Ovary (tissue), 9 donors: ENCODE data around the gene DOCK2. TPM values are rescaled to one million over a fixed set of nuclear protein-coding genes. Genes with fewer than 3 reads are reported as not detected.

Experiments used
- DNase-seq, 5 donors: peaks; one replicate each; pipeline ENCODE4 v3.0.0-alpha.2; 2019 to 2020
- H3K27ac ChIP-seq, 2 donors: fragments of 200-600 bp; one replicate each; pipeline versions ENCODE4 v1.5.1 to v1.8.0; 2019 to 2022
- H3K27me3 ChIP-seq: fragments of 200-600 bp; one replicate; pipeline ENCODE4 v1.8.0; 2022
- H3K36me3 ChIP-seq: fragments of 200-600 bp; sonication (generic); one replicate; pipeline ENCODE4 v1.5.1; 2019
- H3K4me1 ChIP-seq: one replicate; pipeline ENCODE4 v1.8.1; 2013; ENCODE audit warnings: mild to moderate bottlenecking, moderate library complexity; ENCODE audit not compliant: insufficient read depth
- H3K4me3 ChIP-seq: fragments of 200-600 bp; sonication (generic); one replicate; pipeline ENCODE4 v1.5.1; 2017
- H3K9me3 ChIP-seq, 2 donors: fragments of 200-600 bp in 1 of 2; sonication (generic) in 1 of 2; one replicate each; pipeline versions ENCODE4 v1.5.1 to v1.8.1; 2013 to 2019; ENCODE audit warnings: mild to moderate bottlenecking in 1 of 2, moderate library complexity in 1 of 2
- EP300 ChIP-seq: sonication (generic); formaldehyde crosslinking; IDR thresholded peaks from one replicate; pipeline ENCODE4 v1.6.1; 2017; ENCODE audit warnings: antibody characterized with exemption
- POLR2A ChIP-seq: fragments of 450-650 bp; IDR thresholded peaks from one replicate; pipeline ENCODE4 v1.6.1; 2017; ENCODE audit warnings: antibody characterized with exemption, mild to moderate bottlenecking, moderate library complexity
- WGBS, 3 donors: extraction: QIAGEN DNeasy Blood & Tissue Kit in 1 of 3; methylation state at CpG; one replicate each; pipeline versions ENCODE4 v1.1.5 to v1.1.7; 2013 to 2017; 5-methylcytosine and 5-hydroxymethylcytosine counted together
- intact Hi-C, 4 donors: fragments of 100-400 bp; cut with DNase I; formaldehyde crosslinking; loops; one replicate each; pipeline versions ENCODE4 v1.11.0 to v1.15.1; 2022 to 2023
- polyA plus RNA-seq, 2 donors: library from polyadenylated mRNA; stranded (reverse); fragments of 200-250 nt in 1 of 2; fragments of 350-450 nt in 1 of 2; fragmentation: Illumina TruSeq in 1 of 2; extraction: RNeasy Lipid Tissue Mini Kit (QIAGEN cat#74804) in 1 of 2; gene quantifications; one replicate each; pipeline ENCODE4 v1.2.3, GENCODE V29; 2013 to 2014
- total RNA-seq, 7 donors: library from RNA; depleted of rRNA in 2 of 7; stranded (reverse); fragments of >200 nt in 2 of 7; fragmentation: NEBNext Ultra II Directional in 3 of 7; extraction: Animal tissue kit (Norgen Biotek cat#: 25700) in 3 of 7; gene quantifications; one replicate each; pipeline versions ENCODE4 v1.1.0 to v1.2.4, GENCODE V29; 2016 to 2023
- TF ChIP-seq, protein P1 (sequence below), 3 donors: fragments of 450-650 bp in 2 of 3; fragments of 200-600 bp in 1 of 3; IDR thresholded peaks; one replicate each; pipeline versions ENCODE4 v1.5.1 to v1.8.0; 2016 to 2022; ENCODE audit warnings: antibody characterized with exemption in 3 of 3, mild to moderate bottlenecking in 1 of 3
- donor health status: DM: no; HTN: no; CAD: no; lungs with moderate emphysema.
- donor health status: DM: no; HTN: no; CAD: no.
- donor health status: Bipolar disorder and iron deficiency.
- donor health status: DM: yes; HTN: yes; CAD: no.
- donor health status: DM: no; HTN: no; CAD: no.
- donor health status: DM: yes; HTN: yes; CAD: no.

DOCK2 gene
- total and polyA plus RNA-seq, 9 donors = 1.3 to 10.2 (median 5.4) TPM

- Histone ChIP-seq H3K27ac (no peak overlapping the region), H3K27me3 (no peaks in the 10 kb centered on the region), H3K9me3 (no peaks in the 10 kb centered on the region), H3K36me3 (no peaks in the 10 kb centered on the region), H3K4me3 (no peak overlapping the region), H3K4me1 (no peaks in the 10 kb centered on the region)
- no peak for TF ChIP-seq POLR2A
- TF ChIP-seq, protein P1, sequence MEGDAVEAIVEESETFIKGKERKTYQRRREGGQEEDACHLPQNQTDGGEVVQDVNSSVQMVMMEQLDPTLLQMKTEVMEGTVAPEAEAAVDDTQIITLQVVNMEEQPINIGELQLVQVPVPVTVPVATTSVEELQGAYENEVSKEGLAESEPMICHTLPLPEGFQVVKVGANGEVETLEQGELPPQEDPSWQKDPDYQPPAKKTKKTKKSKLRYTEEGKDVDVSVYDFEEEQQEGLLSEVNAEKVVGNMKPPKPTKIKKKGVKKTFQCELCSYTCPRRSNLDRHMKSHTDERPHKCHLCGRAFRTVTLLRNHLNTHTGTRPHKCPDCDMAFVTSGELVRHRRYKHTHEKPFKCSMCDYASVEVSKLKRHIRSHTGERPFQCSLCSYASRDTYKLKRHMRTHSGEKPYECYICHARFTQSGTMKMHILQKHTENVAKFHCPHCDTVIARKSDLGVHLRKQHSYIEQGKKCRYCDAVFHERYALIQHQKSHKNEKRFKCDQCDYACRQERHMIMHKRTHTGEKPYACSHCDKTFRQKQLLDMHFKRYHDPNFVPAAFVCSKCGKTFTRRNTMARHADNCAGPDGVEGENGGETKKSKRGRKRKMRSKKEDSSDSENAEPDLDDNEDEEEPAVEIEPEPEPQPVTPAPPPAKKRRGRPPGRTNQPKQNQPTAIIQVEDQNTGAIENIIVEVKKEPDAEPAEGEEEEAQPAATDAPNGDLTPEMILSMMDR (IDR thresholded peaks at IDR 0.05) = no peak
- no peak for TF ChIP-seq EP300
- 64 to 79% (median 73%) methylated on average over 3 of the region's 3 CpGs for WGBS, 3 donors
- intact Hi-C loops = no loop called here
- DNase-seq = no peak
Measured at GRCh38 chr5:170078458-170078857, 441.4 kb downstream of the DOCK2 start.

DNA sequence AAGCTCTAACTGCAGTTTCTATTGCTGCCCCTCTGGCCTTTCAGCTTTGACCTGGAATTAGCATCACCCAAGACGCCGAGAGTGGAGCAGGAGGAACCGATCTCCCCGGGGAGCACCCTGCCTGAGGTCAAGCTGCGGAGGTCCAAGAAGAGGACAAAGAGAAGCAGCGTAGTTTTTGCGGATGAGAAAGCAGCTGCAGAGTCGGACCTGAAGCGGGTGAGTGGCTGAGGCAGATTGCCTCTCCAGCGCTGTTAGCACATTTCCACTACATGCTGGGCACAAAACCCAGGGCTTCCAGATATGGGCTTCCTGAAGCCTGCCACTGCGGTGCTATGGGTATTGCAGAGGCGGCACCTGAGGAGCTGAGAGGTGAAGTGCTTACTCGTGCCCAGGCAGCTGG lies 441.9 kb downstream of the DOCK2 start:
- no peaks in the 10 kb centered on the region for H3K27me3 ChIP-seq
- intact Hi-C loops = no loop called here
- H3K36me3 ChIP-seq = no peaks in the 10 kb centered on the region
- DNase-seq = no peak
- 79 to 86% (median 79%) methylated on average over 13 of the region's 13 CpGs for WGBS, 3 donors
- TF ChIP-seq, protein P1 (IDR thresholded peaks at IDR 0.05) = no peak
- TF ChIP-seq POLR2A (no peak), EP300 (no peak)
- H3K9me3 ChIP-seq = no peaks in the 10 kb centered on the region
- no peak overlapping the region for H3K27ac ChIP-seq
- no peaks in the 10 kb centered on the region for H3K4me1 ChIP-seq
- H3K4me3 ChIP-seq = no peak overlapping the region

DNA sequence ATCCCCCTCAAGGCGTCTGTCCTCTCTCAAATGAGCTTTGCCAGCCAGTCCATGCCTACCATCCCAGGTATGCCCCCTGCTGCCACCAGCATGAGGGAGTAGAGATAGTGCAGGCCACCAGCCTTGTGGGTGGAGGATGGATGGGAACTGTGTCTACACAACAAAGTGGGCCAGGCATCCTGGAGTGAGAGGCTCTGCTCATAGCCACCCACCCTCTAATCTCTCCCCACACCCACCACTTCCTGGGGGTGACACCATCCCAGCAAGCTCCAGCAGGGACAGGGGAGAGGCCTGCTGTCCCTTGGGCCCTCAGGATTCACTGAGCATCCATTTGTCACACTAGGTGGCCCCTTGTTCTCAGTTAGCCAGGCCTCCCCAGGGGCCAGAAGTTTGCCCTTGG lies 443.1 kb downstream of the DOCK2 start:
- Histone ChIP-seq H3K36me3 (no peaks in the 10 kb centered on the region), H3K9me3 (no peaks in the 10 kb centered on the region), H3K27ac (no peak overlapping the region), H3K4me1 (no peaks in the 10 kb centered on the region), H3K27me3 (no peaks in the 10 kb centered on the region), H3K4me3 (no peak overlapping the region)
- intact Hi-C loops = no loop called here
- TF ChIP-seq POLR2A (no peak), EP300 (no peak)
- TF ChIP-seq, protein P1 (IDR thresholded peaks at IDR 0.05) = no peak
- WGBS, 3 donors = 93 to 100% (median 94%) methylated on average over 1 of the region's 1 CpG
- DNase-seq = no peak

DNA sequence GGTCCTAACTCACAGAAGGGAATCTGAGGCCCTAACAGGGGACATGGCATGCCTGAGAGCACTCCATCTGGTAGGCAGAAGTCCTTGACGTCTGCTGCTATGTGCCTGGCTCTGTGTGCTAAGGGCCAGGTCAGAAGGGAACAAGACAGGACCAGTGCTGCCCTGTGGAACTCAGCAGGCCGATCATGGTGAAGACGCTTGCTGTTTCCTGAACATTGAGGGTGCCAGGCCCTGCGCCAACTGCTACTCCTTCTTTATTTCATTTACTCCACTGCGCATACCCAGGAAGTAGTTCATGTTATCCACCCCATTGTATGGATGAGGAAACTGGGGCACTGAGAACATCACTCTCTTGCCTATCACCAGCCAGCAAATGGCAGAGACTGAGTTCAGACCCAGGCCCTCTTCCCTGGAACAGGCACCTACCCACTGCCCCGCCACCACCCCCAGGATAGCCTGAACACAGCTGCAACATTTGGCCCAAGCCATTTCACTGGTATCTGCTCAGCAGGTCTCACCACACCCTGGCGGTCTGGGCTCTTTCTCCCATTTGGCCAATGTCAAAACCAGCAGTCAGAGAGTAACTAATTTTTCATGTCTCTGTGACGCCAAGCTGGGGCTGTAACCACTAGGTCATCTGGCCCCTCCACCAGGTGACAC lies 443.8 kb downstream of the DOCK2 start:
- no peak overlapping the region for H3K27ac ChIP-seq
- intact Hi-C loops = no loop called here
- no peak for DNase-seq
- TF ChIP-seq, protein P1 (IDR thresholded peaks at IDR 0.05) = no peak
- TF ChIP-seq EP300 (no peak), POLR2A (no peak)
- no peaks in the 10 kb centered on the region for H3K9me3 ChIP-seq
- H3K27me3 ChIP-seq = no peaks in the 10 kb centered on the region
- H3K4me1 ChIP-seq = no peaks in the 10 kb centered on the region
- H3K4me3 ChIP-seq = no peak overlapping the region
- no peaks in the 10 kb centered on the region for H3K36me3 ChIP-seq
- 74 to 79% (median 74%) methylated on average over 8 of the region's 8 CpGs for WGBS, 3 donors
